WERI-Rb-1 (cell line): ENCODE data around the gene WDR77.

ENCODE experiments used
- DNase-seq: peaks from one replicate; pipeline ENCODE4 v3.0.0-alpha.2; 2020
- H3K27ac ChIP-seq: fragments of 250-450 bp; sonication (Bioruptor Pico); 2 replicates; pipeline ENCODE4 v1.5.1; 2020; ENCODE audit warnings: mild to moderate bottlenecking, moderate library complexity
- H3K27me3 ChIP-seq: fragments of 250-450 bp; sonication (Bioruptor Pico); 2 replicates; pipeline ENCODE4 v1.5.1; 2021; ENCODE audit warnings: mild to moderate bottlenecking, low read depth, moderate library complexity; ENCODE audit not compliant: insufficient read depth, severe bottlenecking
- H3K36me3 ChIP-seq: fragments of 250-450 bp; sonication (Bioruptor Pico); 2 replicates; pipeline ENCODE4 v1.5.1; 2020; ENCODE audit warnings: mild to moderate bottlenecking, moderate library complexity
- H3K4me3 ChIP-seq: 2 replicates; pipeline ENCODE4 v1.5.1; 2011; ENCODE audit warnings: low read depth, mild to moderate bottlenecking, control low read depth, low read length
- H3K9me3 ChIP-seq: fragments of 250-450 bp; sonication (Bioruptor Pico); 2 replicates; pipeline ENCODE4 v1.5.1; 2021; ENCODE audit warnings: mild to moderate bottlenecking, moderate library complexity; ENCODE audit not compliant: severe bottlenecking
- CTCF ChIP-seq: IDR thresholded peaks from 2 replicates; pipeline ENCODE4 v1.5.1; 2011; ENCODE audit warnings: low read depth, mild to moderate bottlenecking, control low read depth, inconsistent platforms, low read length

Gene WDR77

GRCh38 chr1:111439461-111440351, 9.3 kb downstream of the WDR77 start:
- DNase-seq, result no peak
- Histone ChIP-seq H3K27ac (no peak overlapping the region), H3K9me3 (no peaks in the 10 kb centered on the region), H3K27me3 (no peaks in the 10 kb centered on the region), H3K36me3 (peaks cover 53% of the 10 kb centered on the region), H3K4me3 (no peak overlapping the region)
- TF ChIP-seq CTCF, result no peak

- H3K27ac ChIP-seq, result no peak overlapping the region
- no peak for TF ChIP-seq CTCF
- no peak for DNase-seq
- peaks cover 33% of the 10 kb centered on the region for H3K36me3 ChIP-seq
- H3K27me3 ChIP-seq, result no peaks in the 10 kb centered on the region
- no peak overlapping the region for H3K4me3 ChIP-seq
- no peaks in the 10 kb centered on the region for H3K9me3 ChIP-seq
These were observed 12.3 kb downstream of the WDR77 start for GRCh38 chr1:111436726-111437125.

GRCh38 chr1:111424281-111424680, 24.8 kb downstream of the WDR77 start:
- no peak for TF ChIP-seq CTCF

GRCh38 chr1:111422546-111423391, 26.3 kb downstream of the WDR77 start:
- no peaks in the 10 kb centered on the region for H3K9me3 ChIP-seq
- TF ChIP-seq CTCF, result no peak
- no peak overlapping the region for H3K27ac ChIP-seq
- no peaks in the 10 kb centered on the region for H3K27me3 ChIP-seq
- DNase-seq, result no peak
- no peak overlapping the region for H3K4me3 ChIP-seq
- no peaks in the 10 kb centered on the region for H3K36me3 ChIP-seq

More at GRCh38 chr1:111424281-111424680, 24.8 kb downstream of the WDR77 start:
- Histone ChIP-seq H3K9me3 (no peaks in the 10 kb centered on the region), H3K27me3 (no peaks in the 10 kb centered on the region), H3K36me3 (no peaks in the 10 kb centered on the region), H3K27ac (no peak overlapping the region), H3K4me3 (no peak overlapping the region)
- DNase-seq, result no peak

- TF ChIP-seq CTCF, result no peak
- H3K27me3 ChIP-seq, result no peaks in the 10 kb centered on the region
- no peak overlapping the region for H3K27ac ChIP-seq
- H3K9me3 ChIP-seq, result no peaks in the 10 kb centered on the region
- H3K4me3 ChIP-seq, result no peak overlapping the region
- no peaks in the 10 kb centered on the region for H3K36me3 ChIP-seq
- DNase-seq, result no peak
These were observed 28.7 kb downstream of the WDR77 start for GRCh38 chr1:111420377-111420776.
